HCEC 1CT (cell line): ENCODE results near the gene CADM1.

Source experiments
- DNase-seq: peaks from one replicate; pipeline ENCODE4 v3.0.0-alpha.2; 2017

The CADM1 gene

GRCh38 chr11:115504276-115505158 is at the start of gene CADM1:
CADM1 (minus strand) TSS chr11:115504415.
- no peak for DNase-seq

GRCh38 chr11:115552773-115553438 is 48.7 kb upstream of the CADM1 start:
- no peak for DNase-seq

DNA sequence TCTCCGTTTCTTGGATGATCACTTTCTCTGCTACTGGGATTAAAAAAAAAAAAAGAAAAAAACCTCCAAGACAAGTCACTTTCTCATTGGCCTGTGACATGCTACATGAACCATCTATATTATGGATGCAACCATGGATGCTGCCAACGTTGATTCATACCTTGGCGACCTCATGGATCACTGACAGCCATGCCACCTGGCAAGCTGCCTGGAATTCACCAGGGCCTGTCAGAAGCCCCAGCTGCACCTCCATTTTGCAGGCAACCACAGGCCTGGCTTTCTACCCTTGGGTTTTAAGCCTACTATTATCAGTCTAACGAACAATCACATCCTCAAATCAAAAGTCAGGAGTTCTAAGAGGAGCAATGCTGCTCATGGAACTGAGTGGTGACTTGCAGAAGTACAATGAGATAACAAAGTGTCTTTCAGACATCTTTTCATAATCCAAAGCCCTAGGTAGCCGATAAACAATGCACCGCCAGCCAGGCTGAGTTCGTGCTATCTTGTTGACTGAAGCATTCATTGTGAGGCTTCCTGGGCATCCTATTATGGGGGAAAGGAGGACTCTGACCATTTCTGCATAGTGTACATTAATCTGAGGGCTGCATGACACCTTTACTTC is 48.0 kb upstream of the CADM1 start:
- no peak for DNase-seq

DNA sequence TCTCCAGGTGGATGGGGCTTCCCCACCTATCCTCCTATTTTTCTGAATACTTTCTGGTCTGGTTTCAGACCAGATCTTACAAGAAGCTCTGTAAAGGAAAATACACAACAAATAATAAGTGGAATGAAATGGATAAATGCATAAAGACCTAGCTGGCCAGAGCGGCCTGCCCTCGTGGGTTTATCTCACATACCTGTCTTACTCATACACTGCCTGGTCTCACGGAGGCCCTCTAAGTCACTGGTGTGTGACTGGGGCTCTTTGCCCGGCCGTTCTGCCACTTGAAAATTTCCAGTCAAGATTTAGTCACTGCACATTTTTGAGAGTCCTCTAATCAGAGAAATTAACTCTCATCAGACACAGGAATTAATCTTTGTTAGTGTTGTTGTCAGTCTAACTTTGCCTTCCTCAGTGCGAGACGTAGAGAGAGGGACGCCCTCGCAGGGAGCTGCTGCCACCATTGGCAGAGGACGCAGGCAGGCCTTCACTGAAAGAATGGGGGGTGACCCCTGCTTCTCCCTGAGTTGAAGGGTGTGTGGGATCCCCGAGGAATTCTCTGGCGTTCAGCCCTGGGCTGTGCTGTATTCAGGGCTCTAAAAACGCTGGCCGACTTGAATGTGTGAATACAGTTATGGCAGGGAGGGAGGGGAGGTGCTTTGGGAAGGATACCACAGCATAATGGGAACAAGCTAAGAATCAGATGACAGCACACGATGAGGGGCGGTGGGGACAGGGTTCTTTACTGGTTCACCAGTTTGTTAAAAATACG is 46.3 kb upstream of the CADM1 start:
- no peak for DNase-seq

- no peak for DNase-seq
These were observed 44.8 kb upstream of the CADM1 start for GRCh38 chr11:115548878-115549528.

DNA sequence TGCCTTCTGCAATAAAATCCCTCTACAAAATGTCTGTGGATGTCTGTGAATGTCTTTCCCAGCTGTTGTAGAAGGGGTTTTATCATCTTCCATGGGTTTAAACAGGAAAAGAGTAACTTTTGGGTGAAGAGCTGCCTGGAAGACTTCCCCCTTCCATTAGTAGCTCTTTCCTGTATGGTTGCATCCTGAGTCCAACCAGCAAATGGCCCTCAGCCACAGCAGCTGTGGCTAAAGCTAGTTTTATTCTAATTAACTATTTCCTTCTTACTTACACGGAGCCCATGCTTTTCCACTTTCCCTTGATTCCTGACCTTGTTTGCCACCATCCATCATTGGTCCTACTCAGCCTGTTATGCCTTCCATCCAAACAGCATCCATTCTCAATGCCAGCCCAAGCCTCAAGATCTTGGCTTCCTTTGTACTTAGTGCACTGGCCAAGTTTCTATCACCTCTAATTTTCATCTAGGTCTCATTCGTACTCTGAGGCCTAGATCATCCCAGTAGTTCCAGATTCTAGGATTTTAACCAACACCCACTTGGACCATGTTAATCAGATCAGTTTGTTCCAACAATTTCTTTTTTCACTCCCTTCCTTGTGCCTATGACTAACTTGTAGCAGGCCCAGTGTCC is 41.5 kb upstream of the CADM1 start:
- DNase-seq = no peak

DNA sequence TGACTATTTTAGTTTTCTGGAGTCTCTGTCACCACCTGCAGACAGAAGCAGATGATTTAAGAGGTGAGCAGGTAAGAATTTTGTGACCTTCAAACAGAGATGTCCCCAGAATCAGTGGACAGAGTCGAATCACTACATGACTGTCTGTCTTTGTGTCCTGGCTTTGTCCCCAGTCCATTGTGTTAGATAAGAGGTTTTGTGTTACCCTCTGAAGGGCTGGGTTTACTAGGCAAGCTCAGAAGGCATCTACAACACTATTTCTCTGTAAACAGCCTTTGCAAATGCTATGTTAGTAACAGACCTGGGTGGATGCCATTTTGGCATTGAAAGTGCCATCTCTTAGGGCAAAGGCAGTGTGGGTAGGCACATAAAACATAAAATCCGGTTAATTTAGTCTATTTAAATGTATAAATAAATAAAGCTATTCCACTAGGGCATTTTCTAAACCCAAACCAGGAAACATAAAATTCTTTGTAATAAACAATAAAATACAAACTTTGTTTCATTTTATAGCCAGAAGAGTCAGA is 40.3 kb upstream of the CADM1 start:
- DNase-seq = no peak

- DNase-seq = no peak
These were observed 37.3 kb upstream of the CADM1 start for GRCh38 chr11:115541518-115541917.

- DNase-seq = no peak
These were observed 35.6 kb upstream of the CADM1 start for GRCh38 chr11:115539844-115540243.

- DNase-seq = no peak
These were observed 31.6 kb upstream of the CADM1 start for GRCh38 chr11:115535781-115536180.

GRCh38 chr11:115530752-115531151 is 26.5 kb upstream of the CADM1 start:
- DNase-seq = no peak

- no peak for DNase-seq
These were observed 24.0 kb upstream of the CADM1 start for GRCh38 chr11:115528225-115528624.

- DNase-seq = no peak
These were observed 23.4 kb upstream of the CADM1 start for GRCh38 chr11:115527534-115528125.

- no peak for DNase-seq
These were observed 21.4 kb upstream of the CADM1 start for GRCh38 chr11:115525531-115526006.

DNA sequence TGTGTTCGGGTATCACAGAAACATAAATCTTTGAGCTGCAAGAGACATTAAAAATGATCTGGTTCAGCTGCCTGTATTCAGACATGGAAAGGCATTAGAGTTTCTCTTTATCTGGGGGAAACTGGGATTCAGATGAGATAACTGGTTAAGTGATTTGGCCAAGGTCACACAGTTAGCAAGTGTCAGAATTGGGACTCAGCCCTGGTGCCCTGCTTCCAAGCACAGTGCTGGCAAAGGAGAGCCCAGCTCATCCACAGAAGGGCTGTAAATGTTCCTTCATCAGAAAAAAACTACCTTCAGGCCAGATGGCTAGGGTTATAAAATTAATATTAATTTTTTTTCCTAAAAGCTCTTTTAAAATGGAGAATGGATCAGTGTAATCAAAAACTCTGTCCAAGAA is 20.4 kb upstream of the CADM1 start:
- DNase-seq = no peak

DNA sequence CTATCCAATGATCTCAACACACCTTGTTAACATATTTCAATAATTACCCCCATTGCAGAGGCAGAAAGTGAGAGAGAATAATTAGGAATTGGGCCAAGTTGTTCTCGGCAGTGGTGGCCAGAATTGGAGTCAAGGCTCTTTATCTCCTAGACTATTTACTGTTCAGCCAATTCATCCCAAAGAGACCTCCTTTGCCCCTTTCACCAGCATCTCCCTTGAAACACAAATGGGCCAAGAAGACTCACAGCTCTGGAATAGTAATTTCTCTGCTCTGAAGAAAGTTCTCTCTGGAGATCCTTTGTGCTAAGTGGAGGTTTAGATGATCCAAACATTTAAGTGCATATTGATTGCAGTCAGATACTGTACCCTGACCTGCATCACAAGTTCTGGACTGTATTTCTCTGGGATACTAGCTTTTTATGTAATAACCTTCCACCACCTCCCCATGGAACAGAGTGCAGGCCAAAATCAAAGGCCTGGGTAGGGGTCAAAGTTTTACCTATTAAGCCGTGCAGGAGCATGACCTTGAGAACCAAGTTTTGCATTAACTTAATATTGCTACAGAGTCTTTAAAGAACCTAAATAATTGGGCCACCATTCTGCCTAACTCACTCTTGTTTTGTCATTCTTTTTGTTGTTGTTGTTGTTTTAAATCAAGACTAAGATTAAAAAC is 19.6 kb upstream of the CADM1 start:
- no peak for DNase-seq

GRCh38 chr11:115522302-115522701 is 18.1 kb upstream of the CADM1 start:
- no peak for DNase-seq

- DNase-seq = no peak
These were observed 17.6 kb upstream of the CADM1 start for GRCh38 chr11:115521825-115522224.

- no peak for DNase-seq
These were observed 14.9 kb upstream of the CADM1 start for GRCh38 chr11:115518983-115519628.
